Heart right ventricle (tissue), 16 donors: ENCODE measurements around the gene PCDH15. TPM values are rescaled to one million over a fixed set of nuclear protein-coding genes. Genes with fewer than 3 reads are reported as not detected.

Source experiments
- ATAC-seq, 8 donors: fragments of 200-7000 bp; cut with Tn5 transposase; one replicate each; pipeline ENCODE4 v1.9.1; 2020; ENCODE audit warnings: mild to moderate bottlenecking in 8 of 8, moderate library complexity in 8 of 8, moderate number of reproducible peaks in 1 of 8
- DNase-seq, 2 donors: peaks; one replicate each; pipeline ENCODE4 v3.0.0-alpha.2; 2020
- H3K27ac ChIP-seq, 10 donors: fragments of 200-600 bp; sonication (generic) in 2 of 10; one replicate each; pipeline versions ENCODE4 v1.5.0 to v1.8.0; 2020 to 2022; ENCODE audit warnings: mild to moderate bottlenecking in 3 of 10
- H3K27me3 ChIP-seq, 7 donors: fragments of 200-600 bp; one replicate each; pipeline ENCODE4 v1.8.0; 2021 to 2022; ENCODE audit warnings: mild to moderate bottlenecking in 2 of 7
- H3K36me3 ChIP-seq, 9 donors: fragments of 200-600 bp; sonication (generic) in 1 of 9; one replicate each; pipeline versions ENCODE4 v1.5.0 to v1.8.0; 2020 to 2022; ENCODE audit warnings: mild to moderate bottlenecking in 2 of 9
- H3K4me1 ChIP-seq, 9 donors: fragments of 200-600 bp; sonication (generic) in 1 of 9; one replicate each; pipeline versions ENCODE4 v1.5.0 to v1.8.0; 2020 to 2022; ENCODE audit warnings: mild to moderate bottlenecking in 4 of 9
- H3K4me3 ChIP-seq, 10 donors: fragments of 200-600 bp; sonication (generic) in 2 of 10; one replicate each; pipeline versions ENCODE4 v1.5.0 to v1.8.0; 2020 to 2022; ENCODE audit warnings: mild to moderate bottlenecking in 7 of 10, moderate library complexity in 2 of 10
- H3K9me3 ChIP-seq, 11 donors: fragments of 200-600 bp in 10 of 11; sonication (generic) in 2 of 11; one replicate each; pipeline versions ENCODE4 v1.5.0 to v1.8.0; 2013 to 2022; ENCODE audit warnings: mild to moderate bottlenecking in 2 of 11, control low read depth in 1 of 11, moderate library complexity in 1 of 11
- CTCF ChIP-seq, 9 donors: fragments of 200-600 bp; sonication (generic) in 2 of 9; IDR thresholded peaks; one replicate each; pipeline versions ENCODE4 v1.5.0 to v1.8.0; 2021 to 2022; ENCODE audit warnings: antibody characterized with exemption in 9 of 9, mild to moderate bottlenecking in 5 of 9, moderate library complexity in 1 of 9
- WGBS, 2 donors: extraction: QIAGEN DNeasy Blood & Tissue Kit; methylation state at CpG; one replicate each; pipeline ENCODE4 v1.1.7; 2013; ENCODE audit warnings: inconsistent platforms in 1 of 2; 5-methylcytosine and 5-hydroxymethylcytosine counted together
- intact Hi-C, 10 donors: fragments of 100-400 bp; cut with DNase I; formaldehyde crosslinking; loops; one replicate each; pipeline versions ENCODE4 v1.11.1 to v1.14.2; 2022
- polyA plus RNA-seq, 2 donors: library from polyadenylated mRNA; stranded (reverse); fragments of 200-250 nt; gene quantifications; one replicate each; pipeline ENCODE4 v1.2.3, GENCODE V29; 2013
- total RNA-seq, 10 donors: library from RNA; stranded (reverse); fragmentation: NEBNext Ultra II Directional in 3 of 10; extraction: Animal tissue kit (Norgen Biotek cat#: 25700) in 3 of 10; gene quantifications; one replicate each; pipeline versions ENCODE4 v1.2.1 to v1.2.4, GENCODE V29; 2021 to 2023
- donor health status: Arrhythmogenic right ventricular cardiomyopathy.
- donor health status: ischemic (EF 13 %, LVEDD 7.1; RV severe dilation, severe dysfunction).
- donor health status: healthy with polysubstance abuse.
- donor health status: DM: no; HTN: yes; CAD: no.
- donor health status: DM: no; HTN: no; CAD: no.
- donor health status: ischemic (EF 25% LVEDD 6.9; RV normal size, moderate dysfunction).
- donor health status: ischemic (EF 25% LVEDD 5.7; RV mildly dilated, moderate dysfunction).
- donor health status: healthy.
- donor health status: DM: yes; HTN: yes; CAD: no.
- donor health status: Ischemic cardiomyopathy.
- donor health status: ischemic (EF 35%, LVEDD 5.7; RV mildly dilated, moderate dysfunction).
- donor health status: nonischemic (EF 11% LVEDD 7.7; RV severe dilation, severe dysfunction).
- donor health status: DM: yes; HTN: yes; CAD: no.
- donor health status: PGD.
- donor health status: ischemic (EF 29% LVEDD 5.4; RV normal size, mild dysfunction).
- donor health status: nonischemic (EF 23%, LVEDD 6.1; RV moderate dilation, normal function).

PCDH15 gene
- total and polyA plus RNA-seq, 12 donors: 0.05 to 1.00 (median 0.34) TPM

GRCh38 chr10:54081950-54082349 lies 719.1 kb downstream of the PCDH15 start:
- ATAC-seq: no peak
- Histone ChIP-seq H3K27ac (no peak overlapping the region), H3K4me1 (no peaks in the 10 kb centered on the region), H3K27me3 (no peaks in the 10 kb centered on the region), H3K9me3 (peaks cover 0 to 7% (median 0%) of the 10 kb centered on the region in 11 donors), H3K4me3 (no peak overlapping the region), H3K36me3 (no peaks in the 10 kb centered on the region)
- TF ChIP-seq CTCF (IDR thresholded peaks at IDR 0.05): no peak
- intact Hi-C loops: no loop called here
- 80 to 83% methylated on average over 2 of the region's 2 CpGs for WGBS, 2 donors
- DNase-seq: no peak

- no peak overlapping the region for H3K4me3 ChIP-seq
- TF ChIP-seq CTCF (IDR thresholded peaks at IDR 0.05): no peak
- no peaks in the 10 kb centered on the region for H3K9me3 ChIP-seq
- DNase-seq: no peak
- H3K27ac ChIP-seq: no peak overlapping the region
- WGBS, 2 donors: 80 to 86% methylated on average over 1 of the region's 1 CpG
- no peak for ATAC-seq
- no peaks in the 10 kb centered on the region for H3K27me3 ChIP-seq
- no peaks in the 10 kb centered on the region for H3K36me3 ChIP-seq
- intact Hi-C loops: no loop called here
- no peaks in the 10 kb centered on the region for H3K4me1 ChIP-seq
Observed at GRCh38 chr10:54067361-54067760, 733.7 kb downstream of the PCDH15 start.

GRCh38 chr10:54066646-54067045 lies 734.4 kb downstream of the PCDH15 start:
- Histone ChIP-seq H3K27ac (no peak overlapping the region), H3K36me3 (no peaks in the 10 kb centered on the region), H3K4me3 (no peak overlapping the region), H3K9me3 (no peaks in the 10 kb centered on the region), H3K27me3 (no peaks in the 10 kb centered on the region), H3K4me1 (no peaks in the 10 kb centered on the region)
- no peak for DNase-seq
- intact Hi-C loops: no loop called here
- ATAC-seq: no peak
- no peak for TF ChIP-seq CTCF (IDR thresholded peaks at IDR 0.05)

DNA sequence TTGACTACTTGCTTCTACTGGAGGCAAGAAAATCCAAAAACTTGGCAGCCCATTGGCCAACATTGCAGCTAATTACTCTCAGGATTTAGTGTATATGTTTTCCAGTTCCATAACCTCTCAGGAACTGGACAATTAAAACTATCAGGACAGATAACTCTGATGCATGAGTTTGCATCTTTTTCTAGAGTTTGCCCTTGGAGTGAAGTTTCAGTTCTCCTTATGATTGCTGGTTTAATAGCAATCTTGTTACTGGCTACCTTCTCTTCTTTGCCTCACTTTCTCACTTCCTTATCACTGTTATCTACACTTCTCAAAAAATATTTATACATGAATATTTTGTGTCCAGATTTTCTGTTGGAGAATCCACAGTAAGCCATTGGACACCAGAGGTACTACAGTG lies 735.9 kb downstream of the PCDH15 start:
- DNase-seq (no peak), ATAC-seq (no peak)
- no peak for TF ChIP-seq CTCF (IDR thresholded peaks at IDR 0.05)
- Histone ChIP-seq H3K9me3 (no peaks in the 10 kb centered on the region), H3K27me3 (no peaks in the 10 kb centered on the region), H3K27ac (no peak overlapping the region), H3K4me1 (no peaks in the 10 kb centered on the region), H3K36me3 (no peaks in the 10 kb centered on the region), H3K4me3 (no peak overlapping the region)
- intact Hi-C loops: no loop called here

DNA sequence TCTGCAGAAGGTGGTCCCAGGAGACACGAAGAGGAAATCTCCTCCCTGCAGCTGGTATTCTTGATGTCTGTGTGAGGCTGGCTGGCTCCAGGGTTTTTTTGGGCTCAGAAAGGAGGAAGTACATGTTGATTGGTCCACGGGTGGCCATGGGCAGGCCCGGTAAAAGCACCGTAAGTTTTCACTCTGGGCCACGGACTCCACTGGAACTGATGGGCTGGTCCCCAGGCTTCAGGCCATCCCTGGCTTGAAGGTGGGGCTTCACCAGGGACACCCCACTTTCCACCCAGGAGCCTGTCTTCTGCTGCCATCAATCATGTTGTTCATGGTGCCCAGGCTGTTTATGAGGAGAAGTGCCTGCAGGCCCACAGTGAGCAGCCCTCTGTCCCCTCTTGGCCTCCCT lies 736.8 kb downstream of the PCDH15 start:
- Histone ChIP-seq H3K27me3 (no peaks in the 10 kb centered on the region), H3K27ac (no peak overlapping the region), H3K36me3 (no peaks in the 10 kb centered on the region), H3K4me3 (no peak overlapping the region), H3K4me1 (no peaks in the 10 kb centered on the region), H3K9me3 (no peaks in the 10 kb centered on the region)
- 82 to 89% methylated on average over 5 of the region's 5 CpGs for WGBS, 2 donors
- no peak for TF ChIP-seq CTCF (IDR thresholded peaks at IDR 0.05)
- intact Hi-C loops: no loop called here
- DNase-seq: no peak
- no peak for ATAC-seq
